HL-60 (cell line): ENCODE data around the gene BBS1.

Experiments used
- CTCF ChIP-seq: IDR thresholded peaks from one replicate; pipeline ENCODE4 v1.5.1; 2011; ENCODE audit warnings: low read length, control low read depth, inconsistent platforms; ENCODE audit not compliant: insufficient read depth
- GABPA ChIP-seq: IDR thresholded peaks from 2 replicates; pipeline ENCODE4 v1.6.1; 2012; ENCODE audit warnings: low read depth
- POLR2AphosphoS5 ChIP-seq: IDR thresholded peaks from 2 replicates; pipeline ENCODE4 v1.6.1; 2012; ENCODE audit warnings: low read depth

GRCh38 chr11:66566221-66566620 lies 55.8 kb downstream of the BBS1 start:
- TF ChIP-seq GABPA, result no peak
- TF ChIP-seq POLR2AphosphoS5, result no peak
- no peak for TF ChIP-seq CTCF
